Measurements from ENCODE around the gene KLF17.

Gene KLF17

GRCh38 chr1:44077421-44077820 lies 41.2 kb upstream of the KLF17 start:
- no peak for DNase-seq (ENCODE audit: low read depth)
- no peak overlapping the region for H3K4me3 ChIP-seq (ENCODE audit: low read length)
- TF ChIP-seq CTCF (conservative IDR thresholded peaks at IDR 0.05; ENCODE audit: low read depth, low read length) = no peak

- H3K4me3 ChIP-seq (ENCODE audit: low read length) = no peak overlapping the region
- TF ChIP-seq CTCF (conservative IDR thresholded peaks at IDR 0.05; ENCODE audit: low read depth, low read length) = no peak
- DNase-seq (ENCODE audit: low read depth) = no peak
Measured at GRCh38 chr1:44078104-44078503, 40.5 kb upstream of the KLF17 start.

- H3K4me3 ChIP-seq (ENCODE audit: low read length) = no peak overlapping the region
- no peak for DNase-seq (ENCODE audit: low read depth)
- TF ChIP-seq CTCF (conservative IDR thresholded peaks at IDR 0.05; ENCODE audit: low read depth, low read length) = no peak
Measured at GRCh38 chr1:44079566-44079965, 39.1 kb upstream of the KLF17 start.

GRCh38 chr1:44084998-44085675 lies 33.5 kb upstream of the KLF17 start:
- TF ChIP-seq CTCF (conservative IDR thresholded peaks at IDR 0.05; ENCODE audit: low read depth, low read length) = no peak
- no peak for DNase-seq (ENCODE audit: low read depth)
- no peak overlapping the region for H3K4me3 ChIP-seq (ENCODE audit: low read length)

GRCh38 chr1:44086692-44087474 lies 31.7 kb upstream of the KLF17 start:
- no peak for TF ChIP-seq CTCF (conservative IDR thresholded peaks at IDR 0.05; ENCODE audit: low read depth, low read length)
- no peak for DNase-seq (ENCODE audit: low read depth)
- H3K4me3 ChIP-seq (ENCODE audit: low read length) = no peak overlapping the region

- H3K4me3 ChIP-seq (ENCODE audit: low read length) = no peak overlapping the region
- no peak for DNase-seq (ENCODE audit: low read depth)
- no peak for TF ChIP-seq CTCF (conservative IDR thresholded peaks at IDR 0.05; ENCODE audit: low read depth, low read length)
Measured at GRCh38 chr1:44089371-44090048, 29.1 kb upstream of the KLF17 start.

Data from retinal pigment epithelial cell (primary cell).